ENCODE measurements around the gene CUX1. TPM values are rescaled to one million over a fixed set of nuclear protein-coding genes. Genes with fewer than 3 reads are reported as not detected.

The CUX1 gene
- total RNA-seq, 1 experiment from 2014 or later, result 53.5 TPM

DNA sequence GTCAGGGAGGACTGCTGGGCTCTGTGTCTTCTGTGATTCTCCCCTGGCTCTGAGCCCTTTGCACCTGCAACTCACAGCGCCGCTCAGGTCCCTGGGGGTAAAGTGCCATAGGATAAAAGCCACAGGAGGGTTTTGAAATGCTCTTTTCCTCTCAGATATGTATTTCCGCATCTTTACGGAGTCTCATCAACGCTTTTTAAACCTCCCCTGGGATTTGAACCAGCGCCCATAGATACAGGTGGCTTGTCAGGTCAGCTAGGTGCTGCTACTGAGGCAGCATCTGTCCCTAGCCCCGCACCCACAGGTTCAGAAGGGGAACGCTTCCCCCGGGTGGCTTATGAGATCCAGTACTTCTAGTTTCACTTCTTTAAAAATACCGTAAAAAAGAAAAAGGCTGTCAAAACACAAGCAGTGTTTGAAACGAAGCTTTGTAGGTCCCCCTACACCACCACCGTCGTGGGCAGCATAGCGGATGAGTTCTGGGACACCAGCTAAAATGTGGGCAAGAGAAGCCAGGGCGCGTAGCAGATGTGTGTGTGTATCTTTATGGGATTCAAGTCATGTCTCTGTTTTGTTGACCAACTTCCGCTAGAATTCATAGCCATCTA is 173.5 kb downstream of the CUX1 start:
- Histone ChIP-seq H3K18ac (ENCODE audit: insufficient read length, low read depth, low read length) (no peak overlapping the region), H3K23me2 (ENCODE audit: insufficient read length, low read depth, low read length, poor library complexity, severe bottlenecking) (no peaks in the 10 kb centered on the region), H3T11ph (ENCODE audit: low read length) (no peak overlapping the region), H3K9me3 (ENCODE audit: control insufficient read depth, low read depth, low read length) (no peaks in the 10 kb centered on the region), H3K14ac (ENCODE audit: insufficient read depth, low read length) (no peak overlapping the region), H3K56ac (ENCODE audit: insufficient read length, low read depth, low read length) (no peak overlapping the region), H2BK12ac (ENCODE audit: insufficient read length, low read depth, low read length) (no peak overlapping the region), H3K4me2 (ENCODE audit: insufficient read depth, insufficient read length, low read length) (no peak overlapping the region), H3K79me2 (ENCODE audit: insufficient read depth, low read length) (peaks cover 3% of the 10 kb centered on the region; the same call in 1 of the 2 replicates), H2BK20ac (ENCODE audit: low read depth, low read length, poor library complexity, severe bottlenecking) (no peak overlapping the region), H3K27me3 (ENCODE audit: insufficient read depth, low read length) (no peaks in the 10 kb centered on the region), H4K5ac (ENCODE audit: insufficient read length, low read depth, low read length) (no peak overlapping the region), H3K4me1 (ENCODE audit: insufficient read depth, low read length) (peaks cover 9% of the 10 kb centered on the region; the same call in 1 of the 2 replicates), H2BK15ac (ENCODE audit: low read depth, low read length) (no peak overlapping the region), H3K27ac (ENCODE audit: insufficient read length, low read depth, low read length) (no peak overlapping the region), H2BK5ac (ENCODE audit: insufficient read length, low read length) (no peak overlapping the region), H4K8ac (replicated peaks; ENCODE audit: insufficient read length, low read depth, low read length) (no peak overlapping the region), H3K9ac (ENCODE audit: extremely low read depth, insufficient read length, low read length) (no peak overlapping the region), H3K23ac (ENCODE audit: insufficient read length, low read depth, low read length) (no peak overlapping the region), H3K79me1 (ENCODE audit: insufficient read depth, low read depth, low read length, poor library complexity, severe bottlenecking) (peaks cover 6% of the 10 kb centered on the region), H2AK5ac (ENCODE audit: insufficient read length, low read length) (no peak overlapping the region), H3K4ac (ENCODE audit: low read depth, low read length) (no peak overlapping the region), H2BK120ac (ENCODE audit: low read depth, low read length, poor library complexity, severe bottlenecking) (no peak overlapping the region), H2AFZ (ENCODE audit: low read length) (no peak overlapping the region), H4K20me1 (ENCODE audit: control insufficient read depth, insufficient read depth, insufficient read length) (no peaks in the 10 kb centered on the region), H4K91ac (ENCODE audit: insufficient read length, low read depth, low read length) (no peak overlapping the region)
- H3K27me3 Mint-ChIP-seq (ENCODE audit: low read depth), result no peaks in the 10 kb centered on the region
- H3K9me3 Mint-ChIP-seq, result no peaks in the 10 kb centered on the region
- 0 out of 7 replicates have a peak overlapping the region, but pooled peaks of 1 of the 3 experiments have one; percentile 55 for H3K27ac Mint-ChIP-seq
- no CpG with 5 or more reads among the region's 17 CpGs for WGBS (ENCODE audit: extremely low coverage, insufficient read length, low lambda C conversion rate)
- H3K4me3 Mint-ChIP-seq, result no peak overlapping the region
- DNase-seq, result no peak
- TF ChIP-seq, protein P1, sequence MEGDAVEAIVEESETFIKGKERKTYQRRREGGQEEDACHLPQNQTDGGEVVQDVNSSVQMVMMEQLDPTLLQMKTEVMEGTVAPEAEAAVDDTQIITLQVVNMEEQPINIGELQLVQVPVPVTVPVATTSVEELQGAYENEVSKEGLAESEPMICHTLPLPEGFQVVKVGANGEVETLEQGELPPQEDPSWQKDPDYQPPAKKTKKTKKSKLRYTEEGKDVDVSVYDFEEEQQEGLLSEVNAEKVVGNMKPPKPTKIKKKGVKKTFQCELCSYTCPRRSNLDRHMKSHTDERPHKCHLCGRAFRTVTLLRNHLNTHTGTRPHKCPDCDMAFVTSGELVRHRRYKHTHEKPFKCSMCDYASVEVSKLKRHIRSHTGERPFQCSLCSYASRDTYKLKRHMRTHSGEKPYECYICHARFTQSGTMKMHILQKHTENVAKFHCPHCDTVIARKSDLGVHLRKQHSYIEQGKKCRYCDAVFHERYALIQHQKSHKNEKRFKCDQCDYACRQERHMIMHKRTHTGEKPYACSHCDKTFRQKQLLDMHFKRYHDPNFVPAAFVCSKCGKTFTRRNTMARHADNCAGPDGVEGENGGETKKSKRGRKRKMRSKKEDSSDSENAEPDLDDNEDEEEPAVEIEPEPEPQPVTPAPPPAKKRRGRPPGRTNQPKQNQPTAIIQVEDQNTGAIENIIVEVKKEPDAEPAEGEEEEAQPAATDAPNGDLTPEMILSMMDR (conservative IDR thresholded peaks at IDR 0.05), result no peak
- peaks cover 5 to 15% (median 10%) of the 10 kb centered on the region in 3 experiments; a peak in 5 of 7 replicates for H3K36me3 Mint-ChIP-seq (ENCODE audit: insufficient read depth in 1 of 3, low read depth in 3 of 3)
- peaks cover 23 to 33% of the 10 kb centered on the region in 2 experiments for H3K4me1 Mint-ChIP-seq

Data from H9 (cell line).